ENCODE data around the gene AGTRAP. TPM values are rescaled to one million over a fixed set of nuclear protein-coding genes. Genes with fewer than 3 reads are reported as not detected.

AGTRAP gene
- polyA plus RNA-seq, 3 donors: 420 to 938 (median 842) TPM

DNA sequence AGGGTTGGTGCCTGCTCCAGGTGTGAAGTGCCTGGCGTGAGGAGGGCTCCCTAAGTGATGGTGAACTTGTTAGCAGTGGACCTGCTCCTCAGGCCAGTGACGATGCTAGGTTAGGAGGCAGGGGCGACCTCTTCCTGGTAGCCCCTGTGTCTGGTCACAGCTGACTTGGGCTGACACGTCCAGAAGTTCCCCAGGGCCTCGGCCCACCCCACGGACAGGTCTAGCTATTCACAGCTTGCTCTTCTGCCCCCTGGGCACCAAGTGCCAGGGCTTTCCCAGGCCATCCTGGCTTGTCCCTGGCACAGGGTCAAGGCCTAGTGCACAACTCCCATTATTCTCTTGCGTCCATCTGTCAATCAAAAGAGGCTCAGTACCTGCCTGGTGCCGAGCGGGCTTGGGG, 15.2 kb downstream of the AGTRAP start:
- Mint-ChIP-seq H3K4me3 (no peak overlapping the region), H3K27me3 (ENCODE audit: low read depth in 3 of 3) (peaks cover 2 to 6% (median 4%) of the 10 kb centered on the region in 3 donors), H3K27ac (peak overlapping the region in 2 of 7 donors; percentile 38 to 42), H3K36me3 (peaks cover 48 to 55% of the 10 kb centered on the region in 2 donors), H3K9me3 (peaks cover 0 to 2% (median 0%) of the 10 kb centered on the region in 7 donors), H3K4me1 (peaks cover 32% of the 10 kb centered on the region)
- no peak for DNase-seq
- WGBS (ENCODE audit: insufficient coverage): 97% methylated on average over 9 of the region's 9 CpGs
- peaks cover 3 to 19% of the 10 kb centered on the region in 2 donors for H3K4me1 ChIP-seq (ENCODE audit: control insufficient read depth in 1 of 2, insufficient read depth in 2 of 2, low read length in 2 of 2)
- no peak overlapping the region for H2AFZ ChIP-seq (ENCODE audit: insufficient read depth, low read depth, low read length, poor library complexity, severe bottlenecking)
- H3K4me3 ChIP-seq (replicated peaks in 1 of 3; ENCODE audit: low read depth in 2 of 3, low read length in 3 of 3): no peak overlapping the region
- TF ChIP-seq, protein P1, sequence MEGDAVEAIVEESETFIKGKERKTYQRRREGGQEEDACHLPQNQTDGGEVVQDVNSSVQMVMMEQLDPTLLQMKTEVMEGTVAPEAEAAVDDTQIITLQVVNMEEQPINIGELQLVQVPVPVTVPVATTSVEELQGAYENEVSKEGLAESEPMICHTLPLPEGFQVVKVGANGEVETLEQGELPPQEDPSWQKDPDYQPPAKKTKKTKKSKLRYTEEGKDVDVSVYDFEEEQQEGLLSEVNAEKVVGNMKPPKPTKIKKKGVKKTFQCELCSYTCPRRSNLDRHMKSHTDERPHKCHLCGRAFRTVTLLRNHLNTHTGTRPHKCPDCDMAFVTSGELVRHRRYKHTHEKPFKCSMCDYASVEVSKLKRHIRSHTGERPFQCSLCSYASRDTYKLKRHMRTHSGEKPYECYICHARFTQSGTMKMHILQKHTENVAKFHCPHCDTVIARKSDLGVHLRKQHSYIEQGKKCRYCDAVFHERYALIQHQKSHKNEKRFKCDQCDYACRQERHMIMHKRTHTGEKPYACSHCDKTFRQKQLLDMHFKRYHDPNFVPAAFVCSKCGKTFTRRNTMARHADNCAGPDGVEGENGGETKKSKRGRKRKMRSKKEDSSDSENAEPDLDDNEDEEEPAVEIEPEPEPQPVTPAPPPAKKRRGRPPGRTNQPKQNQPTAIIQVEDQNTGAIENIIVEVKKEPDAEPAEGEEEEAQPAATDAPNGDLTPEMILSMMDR (IDR thresholded peaks at IDR 0.05): no peak
- H3K27me3 ChIP-seq (ENCODE audit: control insufficient read depth in 2 of 2, insufficient read depth in 2 of 2, low read length in 2 of 2): no peaks in the 10 kb centered on the region
- peaks cover 11% of the 10 kb centered on the region for H3K79me2 ChIP-seq (ENCODE audit: insufficient read depth, low read length)
- no peak overlapping the region for H3K27ac ChIP-seq (ENCODE audit: low read depth in 1 of 2, low read length in 2 of 2)
- no peak overlapping the region for H3K4me2 ChIP-seq (replicated peaks; ENCODE audit: extremely low read depth, low read length, poor library complexity, severe bottlenecking)
- H3K9me3 ChIP-seq (replicated peaks in 1 of 2; ENCODE audit: control insufficient read depth in 1 of 2, insufficient read depth in 1 of 2, low read length in 2 of 2): no peaks in the 10 kb centered on the region
- peaks cover 64% of the 10 kb centered on the region for H4K20me1 ChIP-seq (ENCODE audit: insufficient read depth, low read length)
- peaks cover 54 to 56% of the 10 kb centered on the region in 2 donors for H3K36me3 ChIP-seq (replicated peaks in 1 of 2; ENCODE audit: control insufficient read depth in 1 of 2, insufficient read depth in 2 of 2, low read length in 2 of 2)
- intact Hi-C loops (cut with micrococcal nuclease): no loop called here
- H3K9ac ChIP-seq (ENCODE audit: insufficient read depth, low read length, poor library complexity, severe bottlenecking): no peak overlapping the region

DNA sequence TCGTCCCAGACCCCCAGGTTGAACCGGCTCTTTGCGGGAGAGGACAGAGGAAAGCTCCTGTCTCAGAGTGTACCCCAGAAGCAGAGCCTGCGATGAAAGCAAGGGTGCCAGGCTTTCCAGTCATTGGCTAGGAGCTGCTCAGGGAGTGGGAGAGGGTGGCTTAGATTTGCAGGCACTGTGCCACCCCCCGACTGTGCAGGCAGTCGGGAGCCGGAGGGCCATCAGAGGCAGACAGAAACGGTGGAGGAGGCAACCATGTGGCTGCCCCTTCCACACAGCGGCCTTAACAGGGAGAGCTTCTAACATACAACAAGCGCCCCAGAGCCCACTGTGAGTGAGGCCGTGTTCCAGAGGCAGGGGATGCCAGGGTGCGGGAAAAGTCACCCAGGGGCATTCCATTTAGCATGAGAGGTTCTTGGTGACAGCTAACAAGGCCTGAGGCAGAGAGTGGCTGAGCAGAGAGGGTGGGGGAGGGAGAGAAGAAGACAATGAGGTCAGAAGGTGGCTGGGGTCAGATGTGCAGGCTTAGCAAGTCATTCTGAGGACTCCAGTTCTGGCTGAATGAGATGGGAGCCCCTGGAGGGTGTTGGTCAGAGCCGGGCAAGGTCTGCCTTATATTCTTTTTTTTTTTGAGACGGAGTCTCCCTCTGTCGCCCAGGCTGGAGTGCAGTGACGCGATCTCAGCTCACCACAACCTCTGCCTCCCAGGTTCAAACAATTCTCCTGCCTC, 16.6 kb downstream of the AGTRAP start:
- H3K79me2 ChIP-seq (ENCODE audit: insufficient read depth, low read length): no peaks in the 10 kb centered on the region
- peaks cover 34 to 41% of the 10 kb centered on the region in 2 donors for H3K36me3 Mint-ChIP-seq
- no peaks in the 10 kb centered on the region for H3K27me3 ChIP-seq (ENCODE audit: control insufficient read depth in 2 of 2, insufficient read depth in 2 of 2, low read length in 2 of 2)
- no peak overlapping the region for H3K4me2 ChIP-seq (replicated peaks; ENCODE audit: extremely low read depth, low read length, poor library complexity, severe bottlenecking)
- H3K4me3 ChIP-seq (replicated peaks in 1 of 3; ENCODE audit: low read depth in 2 of 3, low read length in 3 of 3): no peak overlapping the region
- DNase-seq: no peak
- peak overlapping the region in 3 of 7 donors; percentile 62 to 78 (median 64) for H3K27ac Mint-ChIP-seq
- no peak overlapping the region for H3K27ac ChIP-seq (ENCODE audit: low read depth in 1 of 2, low read length in 2 of 2)
- H3K9me3 Mint-ChIP-seq: peaks cover 0 to 2% (median 0%) of the 10 kb centered on the region in 7 donors
- H3K4me1 ChIP-seq (ENCODE audit: control insufficient read depth in 1 of 2, insufficient read depth in 2 of 2, low read length in 2 of 2): peaks cover 3 to 15% of the 10 kb centered on the region in 2 donors
- no peak overlapping the region for H3K4me3 Mint-ChIP-seq
- WGBS (ENCODE audit: insufficient coverage): 92% methylated on average over 11 of the region's 17 CpGs
- H3K27me3 Mint-ChIP-seq (ENCODE audit: low read depth in 3 of 3): peaks cover 2 to 9% (median 7%) of the 10 kb centered on the region in 3 donors
- H4K20me1 ChIP-seq (ENCODE audit: insufficient read depth, low read length): peaks cover 50% of the 10 kb centered on the region
- no peak overlapping the region for H2AFZ ChIP-seq (ENCODE audit: insufficient read depth, low read depth, low read length, poor library complexity, severe bottlenecking)
- H3K36me3 ChIP-seq (replicated peaks in 1 of 2; ENCODE audit: control insufficient read depth in 1 of 2, insufficient read depth in 2 of 2, low read length in 2 of 2): peaks cover 40 to 41% of the 10 kb centered on the region in 2 donors
- no peaks in the 10 kb centered on the region for H3K9me3 ChIP-seq (replicated peaks in 1 of 2; ENCODE audit: control insufficient read depth in 1 of 2, insufficient read depth in 1 of 2, low read length in 2 of 2)
- TF ChIP-seq, protein P1 (IDR thresholded peaks at IDR 0.05): no peak
- intact Hi-C loops (cut with micrococcal nuclease): no loop called here
- H3K9ac ChIP-seq (ENCODE audit: insufficient read depth, low read length, poor library complexity, severe bottlenecking): no peak overlapping the region
- peaks cover 23% of the 10 kb centered on the region for H3K4me1 Mint-ChIP-seq

Data from CD14-positive monocyte (primary cell).